HL-60 (cell line): ENCODE results near the gene ABCC2.

Experiments used
- DNase-seq, 2 experiments: peaks; one replicate each; pipeline ENCODE4 v3.0.0-alpha.2; 2010 to 2020; ENCODE audit warnings: low read depth in 1 of 2, low spot score in 1 of 2
- H3K27ac ChIP-seq: fragments of 250-450 bp; sonication (Bioruptor Pico); replicated peaks from 2 replicates; pipeline ENCODE4 v1.5.1; 2020; ENCODE audit warnings: mild to moderate bottlenecking, moderate library complexity
- H3K27me3 ChIP-seq: fragments of 250-450 bp; sonication (Bioruptor Pico); 2 replicates; pipeline ENCODE4 v1.5.1; 2021; ENCODE audit warnings: mild to moderate bottlenecking, moderate library complexity; ENCODE audit not compliant: insufficient read depth, poor library complexity, severe bottlenecking
- H3K4me3 ChIP-seq: replicated peaks from 2 replicates; pipeline ENCODE4 v1.5.1; 2011; ENCODE audit warnings: mild to moderate bottlenecking, control low read depth, low read length; ENCODE audit not compliant: insufficient read depth
- CTCF ChIP-seq: IDR thresholded peaks from one replicate; pipeline ENCODE4 v1.5.1; 2011; ENCODE audit warnings: low read length, control low read depth, inconsistent platforms; ENCODE audit not compliant: insufficient read depth
- GABPA ChIP-seq: IDR thresholded peaks from 2 replicates; pipeline ENCODE4 v1.6.1; 2012; ENCODE audit warnings: low read depth
- POLR2AphosphoS5 ChIP-seq: IDR thresholded peaks from 2 replicates; pipeline ENCODE4 v1.6.1; 2012; ENCODE audit warnings: low read depth
- REST ChIP-seq: IDR thresholded peaks from 2 replicates; pipeline ENCODE4 v1.6.1; 2012; ENCODE audit warnings: low read depth; ENCODE audit not compliant: insufficient replicate concordance
- SPI1 ChIP-seq: IDR thresholded peaks from 2 replicates; pipeline ENCODE4 v1.6.1; 2012; ENCODE audit warnings: low read depth, mild to moderate bottlenecking, borderline replicate concordance

ABCC2 gene

GRCh38 chr10:99853655-99854054, 71.2 kb downstream of the ABCC2 start:
- no peak for DNase-seq
- TF ChIP-seq GABPA (no peak), REST (no peak), POLR2AphosphoS5 (no peak), CTCF (no peak), SPI1 (no peak)
- Histone ChIP-seq H3K27me3 (no peaks in the 10 kb centered on the region), H3K27ac (no peak overlapping the region), H3K4me3 (no peak overlapping the region)

- Histone ChIP-seq H3K27me3 (no peaks in the 10 kb centered on the region), H3K4me3 (no peak overlapping the region), H3K27ac (no peak overlapping the region)
- no peak for TF ChIP-seq REST
- TF ChIP-seq SPI1, result no peak
- no peak for TF ChIP-seq POLR2AphosphoS5
- TF ChIP-seq GABPA, result no peak
- TF ChIP-seq CTCF, result no peak
- DNase-seq, result peak in 1 of 2 experiments; percentile 40
Observed at GRCh38 chr10:99854860-99855259, 72.4 kb downstream of the ABCC2 start.

- no peak for DNase-seq
- Histone ChIP-seq H3K27ac (no peak overlapping the region), H3K27me3 (no peaks in the 10 kb centered on the region), H3K4me3 (no peak overlapping the region)
- TF ChIP-seq GABPA (no peak), POLR2AphosphoS5 (no peak), REST (no peak), CTCF (no peak), SPI1 (no peak)
Observed at GRCh38 chr10:99855479-99856071, 73.1 kb downstream of the ABCC2 start.
